ENCODE results near the gene RHBG. TPM values are rescaled to one million over a fixed set of nuclear protein-coding genes. Genes with fewer than 3 reads are reported as not detected.

RHBG gene
- total RNA-seq, 1 experiment from 2014 or later: not detected

DNA sequence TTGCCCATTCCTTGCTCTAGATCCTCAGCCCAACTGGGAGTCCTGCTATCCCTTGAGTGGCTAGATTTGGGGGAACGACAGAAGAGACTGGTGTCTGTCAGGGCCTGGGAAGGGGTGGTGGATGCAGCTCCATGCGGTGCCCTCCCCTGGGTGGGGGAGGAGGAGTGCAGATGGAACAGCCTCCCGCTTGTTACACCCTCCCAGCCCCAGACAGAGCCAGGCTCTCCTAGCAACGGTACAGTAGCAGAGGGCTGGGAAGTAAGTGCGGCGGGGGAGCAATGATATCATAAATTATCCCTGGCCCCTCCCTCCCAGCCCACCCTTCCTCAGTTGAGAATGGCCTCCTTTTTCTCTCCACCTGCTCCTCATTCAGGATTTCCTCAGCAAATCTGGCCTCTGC is 37.2 kb downstream of the RHBG start:
- DNase-seq (ENCODE audit: low read depth): no peak

DNA sequence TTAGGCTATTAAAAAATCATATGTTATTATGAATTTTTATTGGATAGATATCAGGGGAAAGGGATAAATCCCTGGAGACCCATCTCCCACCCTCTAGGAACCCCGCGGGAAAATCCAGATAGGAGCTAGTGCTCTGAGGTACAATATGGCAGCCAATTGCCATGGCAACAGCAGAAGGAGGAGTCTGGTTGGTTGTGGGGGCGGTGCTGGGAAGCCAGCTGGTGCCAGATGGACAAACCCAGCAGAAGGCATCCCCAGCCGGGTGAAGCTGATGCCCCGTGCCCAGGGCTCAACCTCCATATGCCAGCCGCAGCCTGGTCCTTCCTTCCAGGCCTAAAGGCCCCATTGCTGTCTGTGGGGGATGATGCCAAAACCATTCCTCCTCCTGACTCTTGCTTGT is 38.3 kb downstream of the RHBG start:
- DNase-seq (ENCODE audit: low read depth): no peak

DNA sequence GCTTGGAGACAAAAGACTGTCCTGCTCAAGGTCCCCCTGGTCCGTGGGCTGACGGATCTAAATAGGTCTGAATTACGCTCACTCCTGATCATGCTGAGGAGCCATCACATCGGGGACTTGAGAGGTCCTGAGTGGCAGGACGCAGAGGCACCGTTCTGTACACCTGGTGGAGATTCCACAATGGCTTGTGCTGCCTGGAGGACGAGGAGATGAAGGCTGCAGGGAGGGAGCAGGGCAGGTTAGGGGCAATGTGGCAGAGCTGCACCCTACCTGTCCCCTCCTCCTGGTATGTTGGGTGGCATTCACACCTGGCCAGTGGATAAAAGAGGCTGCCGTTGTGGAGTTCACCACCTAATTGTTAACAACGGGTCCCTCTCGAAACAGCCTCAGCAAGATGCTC is 38.7 kb downstream of the RHBG start:
- DNase-seq (ENCODE audit: low read depth): no peak

DNA sequence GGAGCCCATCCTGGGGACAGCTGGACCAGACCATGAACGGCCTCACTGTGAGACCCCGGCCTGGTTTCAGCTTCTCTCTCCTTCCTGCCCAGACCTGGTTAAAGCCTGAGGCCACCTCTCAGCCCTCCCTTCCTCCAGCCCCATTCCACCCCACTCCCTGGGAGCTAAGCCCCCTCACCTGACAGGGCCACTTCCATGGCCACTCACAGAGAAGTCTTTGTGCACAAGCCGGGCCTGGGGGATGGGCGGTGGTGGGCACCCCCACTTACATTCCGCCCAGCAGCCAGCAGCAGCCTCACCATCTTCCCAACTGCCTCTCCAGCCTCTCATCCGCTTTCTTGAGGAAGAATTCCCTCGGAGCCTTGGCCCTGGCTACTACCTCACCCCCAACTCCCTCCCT is 40.4 kb downstream of the RHBG start:
- no peak for DNase-seq (ENCODE audit: low read depth)

DNA sequence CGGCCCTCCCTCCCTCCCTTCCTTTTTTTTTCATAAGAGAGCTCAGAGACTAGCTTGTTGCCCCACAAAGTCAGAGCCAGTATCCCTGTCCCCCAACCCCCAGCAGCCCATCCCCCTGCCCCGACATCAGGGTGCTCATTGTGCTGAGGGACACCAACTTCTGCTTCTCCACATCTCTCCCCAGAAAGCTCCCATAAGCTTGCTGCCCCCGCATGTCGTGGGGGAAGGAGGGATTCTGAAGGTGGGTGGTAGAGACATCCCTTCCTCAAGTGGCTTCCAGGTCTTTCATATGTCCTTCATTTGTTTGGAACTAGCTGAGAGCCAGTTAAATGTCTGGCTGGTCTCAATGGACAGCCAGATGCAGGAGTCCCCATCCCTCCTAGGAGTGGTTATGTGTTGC is 41.2 kb downstream of the RHBG start:
- no peak for DNase-seq (ENCODE audit: low read depth)

DNA sequence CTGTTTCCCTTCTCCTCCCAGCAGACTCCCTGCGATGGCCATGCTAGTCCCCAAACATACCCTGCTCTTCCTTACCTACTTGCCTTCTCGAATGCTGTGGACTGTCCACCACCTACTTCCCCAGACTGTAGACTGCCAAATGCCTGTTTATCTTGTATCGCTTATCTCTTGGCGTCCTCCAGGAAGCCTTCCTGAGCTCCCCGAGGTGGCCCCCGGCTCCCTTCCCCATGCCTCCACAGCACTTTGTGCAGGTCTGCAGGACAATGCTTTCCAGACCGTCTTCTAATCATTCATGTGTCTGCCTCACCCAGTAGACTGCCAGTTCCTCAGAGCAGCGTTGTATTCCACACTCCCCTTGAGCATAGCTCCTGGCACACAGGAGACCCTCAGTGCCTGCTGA is 41.7 kb downstream of the RHBG start:
- DNase-seq (ENCODE audit: low read depth): no peak

DNA sequence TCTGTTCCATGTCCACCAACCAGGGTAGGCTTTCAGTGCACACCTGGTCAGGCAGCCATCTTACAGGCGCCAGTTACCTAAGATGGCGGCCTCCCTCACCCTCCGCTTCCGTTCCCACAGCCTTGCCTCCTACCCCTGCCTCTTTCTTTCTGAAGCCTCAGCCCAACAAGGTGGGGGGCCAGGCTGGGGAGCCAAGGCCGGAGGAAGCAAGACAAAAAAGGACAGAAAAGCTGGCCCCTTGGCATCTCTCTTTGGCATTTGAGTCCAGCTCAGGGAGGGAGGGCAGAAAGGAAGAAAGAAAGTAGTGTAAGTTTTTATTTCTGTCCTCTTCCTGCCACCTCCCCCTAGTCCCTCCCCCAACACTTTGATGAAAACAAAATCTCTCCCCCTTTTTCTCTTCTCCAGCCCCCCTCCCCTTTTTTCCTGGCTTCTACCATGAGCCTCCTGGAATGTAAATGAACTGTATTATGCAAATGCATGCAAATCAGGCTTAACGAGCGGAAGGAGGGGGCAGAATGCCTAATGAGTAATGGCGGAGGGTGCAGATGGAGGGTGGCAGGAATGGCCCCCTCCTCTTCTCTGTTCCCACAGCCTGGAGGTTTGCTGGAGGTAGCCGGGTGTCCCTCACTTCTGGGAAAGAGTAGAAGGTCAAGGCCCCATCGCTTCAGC is 43.8 kb downstream of the RHBG start:
- DNase-seq (ENCODE audit: low read depth): no peak

DNA sequence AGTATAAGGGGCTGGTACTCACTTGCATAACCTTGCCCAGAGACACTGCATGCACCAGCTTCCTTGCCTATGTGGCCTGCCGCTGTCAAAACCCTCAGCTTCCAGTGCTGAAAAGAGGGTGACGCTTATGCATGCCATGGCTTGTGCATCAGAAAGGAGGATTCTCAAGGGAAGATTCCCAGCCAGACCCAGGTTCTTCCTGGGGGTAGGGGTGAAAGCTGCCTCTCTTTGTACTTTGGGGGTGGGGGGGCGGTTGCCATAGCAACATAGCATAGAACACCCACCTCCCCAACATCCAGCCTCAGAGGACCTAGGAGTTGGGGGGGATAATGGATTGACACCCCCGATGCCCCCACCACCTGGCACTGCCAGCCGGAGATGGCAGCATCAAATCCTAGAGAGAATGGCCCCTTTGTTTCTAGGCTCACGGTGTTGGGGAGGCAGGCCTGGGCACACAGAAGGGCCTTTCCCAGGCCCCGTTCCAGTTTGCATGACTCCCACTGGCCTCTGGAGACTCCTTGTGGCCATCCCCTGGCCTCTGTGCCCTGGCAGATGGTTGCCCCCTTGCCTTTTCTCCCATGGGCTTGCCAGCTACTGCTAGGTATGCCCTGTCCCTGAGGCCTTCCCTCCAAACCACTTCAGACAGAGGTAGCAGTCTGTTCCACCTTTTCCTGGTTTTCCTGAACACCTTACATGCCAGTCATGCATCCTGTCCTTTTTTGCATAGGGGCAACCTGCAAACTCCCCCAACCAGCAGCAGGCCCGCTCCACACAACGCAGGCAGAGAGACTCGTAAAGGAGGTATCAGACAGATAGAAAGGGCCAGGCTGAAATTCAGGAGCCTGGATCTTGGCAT is 44.6 kb downstream of the RHBG start:
- DNase-seq (ENCODE audit: low read depth): no peak

DNA sequence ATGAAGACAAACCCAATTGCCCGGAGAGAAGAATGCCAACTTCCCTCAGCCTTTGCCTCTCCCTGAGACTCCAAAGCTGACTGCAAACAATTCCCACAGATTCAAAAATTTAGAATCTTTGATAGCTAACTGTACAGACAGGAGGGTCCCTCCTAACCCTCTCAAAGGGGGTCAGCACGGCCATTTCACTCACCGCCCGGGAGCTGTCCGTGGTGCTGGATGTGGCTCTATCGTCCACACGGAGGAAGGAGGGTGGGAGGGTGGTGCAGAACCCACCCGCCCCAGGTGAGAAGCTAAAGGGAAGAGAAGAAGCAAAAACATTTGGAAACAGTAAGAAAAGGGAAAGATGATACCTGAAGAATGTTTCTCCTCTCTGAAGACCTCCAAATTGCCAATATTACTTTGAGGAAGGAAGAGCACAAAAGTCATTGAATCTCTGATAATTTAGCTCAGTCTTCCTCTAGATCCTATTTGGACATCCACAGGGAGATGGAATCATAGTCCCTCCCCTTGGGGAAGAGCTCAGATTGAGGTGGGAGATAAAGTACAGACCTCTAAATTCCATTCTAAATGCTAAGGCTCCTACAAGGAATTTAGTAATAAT is 45.6 kb downstream of the RHBG start:
- no peak for DNase-seq (ENCODE audit: low read depth)

DNA sequence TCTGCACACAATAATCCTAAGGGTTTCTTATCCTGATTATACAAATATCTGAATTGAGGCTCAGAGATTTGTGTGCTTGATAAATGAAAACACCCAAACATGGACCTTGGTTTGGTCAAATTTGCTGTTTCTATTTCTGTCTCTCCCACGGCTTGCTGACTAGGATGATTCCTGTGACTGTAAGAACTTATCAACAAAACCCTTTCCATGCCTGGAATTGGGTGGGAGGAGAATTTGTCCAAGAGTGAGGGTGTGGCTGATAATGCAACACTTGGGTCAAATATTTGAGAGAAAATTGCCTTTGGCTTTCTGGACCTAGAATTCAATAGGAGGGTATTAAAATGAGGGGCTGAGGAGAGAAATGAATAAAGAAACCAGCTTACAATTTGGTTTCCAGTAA is 48.0 kb downstream of the RHBG start:
- no peak for DNase-seq (ENCODE audit: low read depth)

DNA sequence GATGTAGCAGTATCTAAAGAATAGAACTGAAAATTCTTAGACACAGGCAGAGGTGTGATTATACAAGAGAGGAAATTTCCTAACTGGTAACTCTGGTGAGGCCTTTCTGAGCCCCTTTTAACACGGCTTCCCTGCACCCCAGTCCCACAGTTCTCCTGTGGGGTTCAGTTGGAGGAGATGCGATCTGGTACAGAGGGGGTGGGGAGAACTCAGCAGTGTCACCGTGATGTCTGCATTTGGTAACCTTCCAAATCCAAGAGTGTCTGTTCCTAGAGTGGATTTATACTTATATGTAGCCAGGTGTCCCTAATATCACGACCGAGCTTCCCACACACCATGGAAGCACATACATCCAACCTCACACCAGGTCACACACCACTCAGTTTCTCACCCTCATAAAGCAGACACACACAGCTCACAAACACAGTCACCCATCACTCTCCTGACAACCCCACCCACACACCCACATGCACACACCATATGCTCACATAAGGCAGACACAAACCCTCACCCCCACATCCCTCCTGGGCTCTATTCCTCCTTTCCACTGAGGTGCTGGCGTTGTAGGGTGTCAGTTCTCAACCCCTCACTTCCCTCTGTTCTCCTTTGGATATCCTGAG is 48.5 kb downstream of the RHBG start:
- DNase-seq (ENCODE audit: low read depth): no peak

DNA sequence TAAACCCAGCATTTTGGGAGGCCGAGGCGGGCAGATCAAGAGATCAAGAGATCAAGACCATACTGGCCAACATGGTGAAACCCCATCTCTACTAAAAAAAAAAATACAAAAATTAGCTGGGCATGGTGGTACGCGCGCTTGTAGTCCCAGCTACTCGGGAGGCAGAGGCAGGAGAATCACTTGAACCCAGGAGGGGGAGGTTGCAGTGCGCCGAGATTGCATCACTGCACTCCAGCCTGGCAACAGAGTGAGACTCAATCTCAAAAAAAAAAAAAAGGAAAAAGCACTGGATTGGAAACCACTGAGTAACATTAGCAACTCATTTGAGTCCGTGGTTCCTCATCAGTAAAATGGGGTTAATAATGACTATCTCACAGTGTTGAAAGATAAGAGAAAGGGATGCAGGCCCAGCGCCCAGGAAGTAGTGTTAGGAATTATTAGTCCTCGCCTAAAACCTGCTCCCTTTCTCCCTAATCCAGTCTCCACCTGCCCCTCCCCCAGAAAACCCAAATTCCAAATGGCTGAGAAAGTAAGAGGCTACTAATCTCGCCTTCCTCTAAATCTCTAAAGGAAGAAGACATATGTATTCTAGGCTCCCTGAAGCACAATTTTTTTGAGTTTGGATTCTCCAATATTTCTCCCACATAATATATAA is 49.5 kb downstream of the RHBG start:
- DNase-seq (ENCODE audit: low read depth): no peak

DNA sequence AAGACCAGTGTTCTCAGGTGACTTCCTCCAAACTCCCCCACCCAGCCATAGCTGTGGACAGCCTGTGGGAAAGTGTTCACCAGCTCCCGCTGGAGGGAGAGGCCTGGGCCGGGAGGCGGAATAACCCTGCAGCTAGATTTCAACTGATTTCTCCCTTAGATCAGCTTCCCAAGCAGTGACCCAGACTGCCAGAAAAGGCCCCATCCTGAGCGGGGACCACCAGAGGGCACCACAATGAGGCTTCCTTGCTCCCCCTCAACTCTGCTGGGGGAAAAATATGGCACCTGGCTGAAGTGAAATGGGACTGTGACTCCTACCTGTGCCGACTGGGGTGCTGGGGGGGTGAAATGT is 50.8 kb downstream of the RHBG start:
- no peak for DNase-seq (ENCODE audit: low read depth)

DNA sequence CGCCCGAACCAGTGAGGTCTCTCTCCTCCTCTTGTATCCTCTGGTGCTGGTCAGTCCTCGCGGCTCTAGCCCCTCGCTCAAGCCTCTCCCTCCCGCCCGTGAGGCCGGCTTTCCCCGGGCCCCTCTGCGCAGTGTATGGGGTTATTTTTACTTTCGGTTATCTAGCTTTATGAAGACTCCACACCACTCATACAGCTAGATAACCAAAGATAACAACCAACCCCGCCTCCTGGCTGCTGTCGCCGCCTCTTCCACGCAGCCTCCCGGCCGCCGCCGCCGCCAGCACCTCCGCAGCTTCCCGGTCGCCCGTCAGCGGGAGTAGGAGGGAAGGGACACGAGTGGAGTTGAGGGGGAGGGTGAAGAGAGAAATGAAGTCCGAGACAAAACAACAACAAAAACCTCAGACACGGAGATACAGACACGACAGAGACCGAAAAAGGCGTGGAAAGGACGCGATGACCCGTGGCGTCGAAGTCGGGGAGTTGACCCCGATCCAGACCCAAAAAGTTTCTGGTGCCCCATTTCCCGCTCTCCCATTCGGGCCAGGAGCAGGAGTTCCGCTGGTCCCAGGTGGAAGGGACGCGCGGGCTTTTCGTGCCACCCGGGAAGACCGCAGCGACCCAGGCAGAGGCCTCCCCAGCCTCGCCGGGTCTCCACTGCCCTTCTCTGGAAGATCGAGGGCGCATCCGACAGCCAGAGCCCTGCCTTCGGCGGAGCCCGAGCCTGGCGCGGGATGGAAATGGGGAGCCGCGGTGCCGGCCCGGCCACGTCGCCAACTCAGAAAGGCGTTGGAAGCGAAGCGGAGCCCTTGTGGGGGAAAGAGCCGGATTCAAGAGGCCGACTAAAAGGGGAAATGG is 51.4 kb downstream of the RHBG start:
- DNase-seq (ENCODE audit: low read depth): peak; percentile 9

DNA sequence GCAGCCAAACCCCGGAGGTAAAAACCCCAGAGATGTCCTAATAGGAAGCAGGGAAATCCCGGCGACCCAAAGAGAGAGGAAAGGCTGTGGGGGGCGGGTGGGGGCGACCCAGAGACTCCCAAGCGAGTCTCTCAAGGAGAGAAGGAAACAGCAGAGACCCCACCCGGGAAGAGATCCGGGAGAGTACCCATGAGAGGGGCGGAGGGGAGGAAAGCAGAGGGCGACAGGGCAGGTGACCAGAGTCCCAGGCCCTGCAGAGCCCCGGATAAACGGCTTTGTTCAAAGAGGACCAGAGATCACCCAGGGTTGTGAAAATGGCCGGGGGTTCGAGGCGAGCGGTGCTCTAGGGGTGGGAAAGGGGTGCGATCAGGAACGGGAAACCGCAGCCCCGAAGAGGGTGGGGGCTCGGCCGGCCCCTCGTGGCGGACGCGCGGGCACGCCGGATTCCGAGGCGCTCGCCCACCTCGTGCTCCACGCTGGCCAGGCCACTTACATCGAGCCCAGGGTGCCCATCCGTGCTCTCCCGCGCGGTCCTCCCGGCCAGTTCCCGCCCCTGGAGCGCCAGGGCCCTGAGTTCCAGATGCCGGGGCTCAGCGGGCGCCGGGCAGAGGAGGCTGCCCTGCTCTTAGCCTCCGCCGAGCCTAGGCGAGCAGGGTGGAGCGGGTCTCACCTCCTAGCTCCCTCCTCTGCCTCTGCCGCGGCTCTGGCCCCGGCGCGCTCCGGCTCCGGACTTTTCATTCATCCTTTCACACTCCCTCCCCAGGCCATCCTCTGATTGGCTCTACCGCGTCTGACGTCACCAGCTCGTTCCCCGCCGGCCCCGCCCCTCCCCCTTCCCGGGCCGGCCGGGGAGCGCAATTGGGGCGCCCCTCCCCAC is 52.3 kb downstream of the RHBG start:
- peak; percentile 47 for DNase-seq (ENCODE audit: low read depth)

DNA sequence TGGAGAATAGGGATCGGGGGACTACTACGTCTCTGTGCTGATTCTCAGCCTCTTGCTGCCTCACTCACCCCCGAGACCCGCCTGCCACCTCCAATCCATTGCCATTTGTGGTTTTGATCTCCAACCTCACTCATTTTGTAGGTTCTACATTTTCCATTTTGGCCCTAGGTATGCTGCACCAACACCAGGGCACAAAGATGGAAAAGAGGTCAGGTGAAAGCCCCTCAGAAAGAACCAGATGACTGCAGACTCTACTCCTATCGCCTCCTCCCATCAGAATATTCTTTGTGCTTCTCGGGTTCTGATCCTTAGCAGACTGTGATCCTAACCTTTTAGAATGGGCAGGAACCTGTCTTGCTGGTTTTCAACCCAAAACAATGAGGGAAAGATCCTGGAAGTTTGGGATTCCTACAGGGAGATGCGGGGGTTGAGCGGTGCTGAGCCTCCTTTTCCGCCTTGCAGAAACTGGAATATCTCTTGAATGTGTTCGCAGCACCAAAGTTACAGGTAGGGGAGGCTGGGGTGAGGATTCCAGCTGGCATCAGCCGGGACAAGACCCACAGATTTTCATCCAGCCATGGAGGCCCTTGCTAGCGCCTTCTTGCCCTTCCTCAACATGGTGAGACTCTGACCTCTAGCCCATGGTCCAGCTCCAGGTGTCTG is 53.1 kb downstream of the RHBG start:
- no peak for DNase-seq (ENCODE audit: low read depth)

DNA sequence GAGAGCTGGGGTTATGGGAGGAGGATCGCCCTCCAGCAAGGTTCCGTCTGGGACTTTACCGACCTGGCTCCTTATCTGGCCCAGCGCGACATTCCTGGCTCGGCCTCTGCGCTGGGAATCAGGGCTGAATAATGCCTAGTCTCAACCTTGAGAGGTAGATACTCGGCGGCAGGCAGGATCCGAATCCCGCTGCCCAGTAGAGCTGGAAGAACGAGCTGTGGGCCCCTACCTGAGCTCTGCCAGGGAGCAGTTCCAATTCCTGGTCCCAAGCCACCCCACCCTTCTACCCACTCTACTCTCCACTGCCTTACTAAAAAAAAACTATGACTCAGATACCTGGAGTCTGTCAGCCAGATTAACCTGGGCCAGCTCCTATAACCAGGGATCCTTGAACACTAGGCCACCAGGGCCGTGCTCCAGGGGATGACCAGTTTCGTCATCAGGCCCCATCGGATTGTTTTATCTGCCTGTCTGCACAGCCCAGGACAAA is 53.6 kb downstream of the RHBG start:
- DNase-seq (ENCODE audit: low read depth): no peak

DNA sequence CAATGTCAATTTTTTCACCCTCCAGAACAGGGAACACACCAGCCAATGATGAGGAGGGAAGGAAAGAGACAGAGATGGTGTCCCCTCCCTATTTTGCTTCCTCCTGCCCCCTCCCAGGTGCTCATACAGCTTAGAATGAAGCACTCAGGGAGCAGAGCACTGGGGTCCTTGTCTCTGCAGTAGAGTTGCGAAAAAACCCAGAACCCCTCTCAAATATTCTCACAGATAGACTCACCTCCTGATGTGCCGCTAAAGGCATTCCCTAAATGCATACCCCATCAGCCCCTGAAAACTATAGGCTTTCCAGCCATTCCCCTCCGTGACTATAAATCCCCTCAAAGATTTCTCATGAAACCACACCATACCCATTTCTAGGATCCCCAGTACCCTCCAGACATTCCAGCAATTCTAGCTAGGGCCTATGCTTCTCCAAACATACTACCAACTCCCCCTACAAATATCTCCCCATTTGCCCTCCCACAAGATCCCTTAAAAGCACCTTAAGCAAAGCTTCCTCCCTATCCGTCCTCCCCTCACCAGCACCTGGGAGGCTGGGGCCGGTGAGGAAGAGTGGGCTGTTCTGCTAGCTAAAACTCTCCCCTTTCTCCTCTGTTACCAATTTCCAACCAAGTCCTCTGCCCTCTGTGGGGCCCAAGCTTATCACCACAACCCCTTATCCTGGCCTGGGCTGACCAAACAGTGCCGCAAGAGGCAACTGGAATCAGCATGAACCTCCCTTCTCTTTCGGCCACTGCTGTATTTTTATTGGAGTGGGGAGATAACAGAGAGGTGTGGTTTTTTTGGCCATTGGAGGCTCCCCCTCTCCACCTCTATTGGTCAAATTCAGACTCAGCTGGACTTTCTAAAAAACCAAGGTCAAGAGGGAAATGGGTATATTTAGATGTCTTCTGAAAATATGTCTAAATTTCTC is 54.7 kb downstream of the RHBG start:
- no peak for DNase-seq (ENCODE audit: low read depth)

Data from M059J (cell line).